Upper lobe of left lung (tissue), 4 donors: ENCODE measurements around the gene SNTN.

Source experiments
- POLR2A ChIP-seq, 4 donors: fragments of 450-650 bp; IDR thresholded peaks; one replicate each; pipeline ENCODE4 v1.5.1; 2016 to 2017; ENCODE audit warnings: antibody characterized with exemption in 4 of 4, mild to moderate bottlenecking in 2 of 4
- POLR2AphosphoS5 ChIP-seq, 2 donors: sonication (generic); formaldehyde crosslinking; IDR thresholded peaks; one replicate each; pipeline ENCODE4 v1.5.1; 2017; ENCODE audit warnings: antibody characterized with exemption in 2 of 2
- TF ChIP-seq, protein P1 (sequence below), 6 experiments: fragments of 450-650 bp in 4 of 6; fragments of 200-600 bp in 2 of 6; sonication (generic) in 2 of 6; IDR thresholded peaks; one replicate each; pipeline ENCODE4 v1.5.1; 2016 to 2019; ENCODE audit warnings: antibody characterized with exemption in 6 of 6

DNA sequence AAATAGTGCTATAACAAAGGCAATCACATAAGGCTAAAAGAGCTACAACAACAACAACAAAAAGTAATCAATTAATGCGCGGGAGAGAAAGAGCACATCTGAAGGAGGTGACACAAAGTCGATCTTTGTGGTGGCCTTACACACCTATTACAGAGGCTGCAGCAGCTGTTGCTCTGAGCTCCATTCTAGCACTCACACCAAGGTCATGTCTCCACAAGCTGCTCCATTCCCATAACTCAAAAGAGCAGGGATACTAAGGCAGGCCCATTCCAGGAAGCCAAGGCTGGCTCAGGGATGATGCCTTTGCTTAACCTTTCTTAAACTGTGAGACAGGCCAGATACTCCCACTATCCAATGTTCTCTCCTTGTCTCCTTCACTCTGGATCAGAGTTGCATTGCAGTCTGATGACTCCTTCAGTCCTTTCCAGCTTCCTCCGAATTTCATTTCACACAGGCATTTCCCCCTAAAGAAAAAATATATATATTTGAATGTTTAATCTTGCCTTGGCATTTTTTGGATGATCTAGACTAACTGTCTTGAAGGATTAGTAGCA lies 52.7 kb downstream of the SNTN start:
- TF ChIP-seq POLR2AphosphoS5 (IDR thresholded peaks at IDR 0.05) (no peak), POLR2A (IDR thresholded peaks at IDR 0.05) (no peak)
- TF ChIP-seq, protein P1, sequence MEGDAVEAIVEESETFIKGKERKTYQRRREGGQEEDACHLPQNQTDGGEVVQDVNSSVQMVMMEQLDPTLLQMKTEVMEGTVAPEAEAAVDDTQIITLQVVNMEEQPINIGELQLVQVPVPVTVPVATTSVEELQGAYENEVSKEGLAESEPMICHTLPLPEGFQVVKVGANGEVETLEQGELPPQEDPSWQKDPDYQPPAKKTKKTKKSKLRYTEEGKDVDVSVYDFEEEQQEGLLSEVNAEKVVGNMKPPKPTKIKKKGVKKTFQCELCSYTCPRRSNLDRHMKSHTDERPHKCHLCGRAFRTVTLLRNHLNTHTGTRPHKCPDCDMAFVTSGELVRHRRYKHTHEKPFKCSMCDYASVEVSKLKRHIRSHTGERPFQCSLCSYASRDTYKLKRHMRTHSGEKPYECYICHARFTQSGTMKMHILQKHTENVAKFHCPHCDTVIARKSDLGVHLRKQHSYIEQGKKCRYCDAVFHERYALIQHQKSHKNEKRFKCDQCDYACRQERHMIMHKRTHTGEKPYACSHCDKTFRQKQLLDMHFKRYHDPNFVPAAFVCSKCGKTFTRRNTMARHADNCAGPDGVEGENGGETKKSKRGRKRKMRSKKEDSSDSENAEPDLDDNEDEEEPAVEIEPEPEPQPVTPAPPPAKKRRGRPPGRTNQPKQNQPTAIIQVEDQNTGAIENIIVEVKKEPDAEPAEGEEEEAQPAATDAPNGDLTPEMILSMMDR (IDR thresholded peaks at IDR 0.05) = no peak
